Measurements from ENCODE around the gene PSIP1. TPM values are rescaled to one million over a fixed set of nuclear protein-coding genes. Genes with fewer than 3 reads are reported as not detected.

The PSIP1 gene
- polyA plus RNA-seq, 3 donors = 14.7 to 20.2 (median 19.8) TPM

- Histone ChIP-seq H3K4me1 (ENCODE audit: control insufficient read depth in 1 of 2, insufficient read depth in 2 of 2, low read length in 2 of 2) (no peaks in the 10 kb centered on the region), H3K27me3 (ENCODE audit: control insufficient read depth in 2 of 2, insufficient read depth in 2 of 2, low read length in 2 of 2) (no peaks in the 10 kb centered on the region), H3K9me3 (replicated peaks in 1 of 2; ENCODE audit: control insufficient read depth in 1 of 2, insufficient read depth in 1 of 2, low read length in 2 of 2) (no peaks in the 10 kb centered on the region), H3K9ac (ENCODE audit: insufficient read depth, low read length, poor library complexity, severe bottlenecking) (no peak overlapping the region), H3K4me3 (replicated peaks in 1 of 3; ENCODE audit: low read depth in 2 of 3, low read length in 3 of 3) (no peak overlapping the region), H3K4me2 (replicated peaks; ENCODE audit: extremely low read depth, low read length, poor library complexity, severe bottlenecking) (no peak overlapping the region), H4K20me1 (ENCODE audit: insufficient read depth, low read length) (peaks cover 3% of the 10 kb centered on the region), H3K36me3 (replicated peaks in 1 of 2; ENCODE audit: control insufficient read depth in 1 of 2, insufficient read depth in 2 of 2, low read length in 2 of 2) (peaks cover 18 to 52% of the 10 kb centered on the region in 2 donors), H2AFZ (ENCODE audit: insufficient read depth, low read depth, low read length, poor library complexity, severe bottlenecking) (no peak overlapping the region), H3K27ac (ENCODE audit: low read depth in 1 of 2, low read length in 2 of 2) (no peak overlapping the region), H3K79me2 (ENCODE audit: insufficient read depth, low read length) (no peaks in the 10 kb centered on the region)
- H3K9me3 Mint-ChIP-seq = no peaks in the 10 kb centered on the region
- no peaks in the 10 kb centered on the region for H3K27me3 Mint-ChIP-seq (ENCODE audit: low read depth in 3 of 3)
- no peak overlapping the region for H3K4me3 Mint-ChIP-seq
- DNase-seq = no peak
- H3K4me1 Mint-ChIP-seq = no peaks in the 10 kb centered on the region
- TF ChIP-seq, protein P1, sequence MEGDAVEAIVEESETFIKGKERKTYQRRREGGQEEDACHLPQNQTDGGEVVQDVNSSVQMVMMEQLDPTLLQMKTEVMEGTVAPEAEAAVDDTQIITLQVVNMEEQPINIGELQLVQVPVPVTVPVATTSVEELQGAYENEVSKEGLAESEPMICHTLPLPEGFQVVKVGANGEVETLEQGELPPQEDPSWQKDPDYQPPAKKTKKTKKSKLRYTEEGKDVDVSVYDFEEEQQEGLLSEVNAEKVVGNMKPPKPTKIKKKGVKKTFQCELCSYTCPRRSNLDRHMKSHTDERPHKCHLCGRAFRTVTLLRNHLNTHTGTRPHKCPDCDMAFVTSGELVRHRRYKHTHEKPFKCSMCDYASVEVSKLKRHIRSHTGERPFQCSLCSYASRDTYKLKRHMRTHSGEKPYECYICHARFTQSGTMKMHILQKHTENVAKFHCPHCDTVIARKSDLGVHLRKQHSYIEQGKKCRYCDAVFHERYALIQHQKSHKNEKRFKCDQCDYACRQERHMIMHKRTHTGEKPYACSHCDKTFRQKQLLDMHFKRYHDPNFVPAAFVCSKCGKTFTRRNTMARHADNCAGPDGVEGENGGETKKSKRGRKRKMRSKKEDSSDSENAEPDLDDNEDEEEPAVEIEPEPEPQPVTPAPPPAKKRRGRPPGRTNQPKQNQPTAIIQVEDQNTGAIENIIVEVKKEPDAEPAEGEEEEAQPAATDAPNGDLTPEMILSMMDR (IDR thresholded peaks at IDR 0.05) = no peak
- intact Hi-C loops (cut with micrococcal nuclease) = loop anchor here in 1 of 2 donors (10.0 kb wide), 1 partner anchor 133 kb away; no protein-coding TSS in a partner anchor
- peak overlapping the region in 2 of 7 donors; percentile 5 to 23 for H3K27ac Mint-ChIP-seq
- WGBS (ENCODE audit: insufficient coverage) = no CpG with 5 or more reads among the region's 1 CpG
- H3K36me3 Mint-ChIP-seq = peaks cover 33 to 53% of the 10 kb centered on the region in 2 donors
Observed at GRCh38 chr9:15482146-15482545, 28.6 kb downstream of the PSIP1 start.

DNA sequence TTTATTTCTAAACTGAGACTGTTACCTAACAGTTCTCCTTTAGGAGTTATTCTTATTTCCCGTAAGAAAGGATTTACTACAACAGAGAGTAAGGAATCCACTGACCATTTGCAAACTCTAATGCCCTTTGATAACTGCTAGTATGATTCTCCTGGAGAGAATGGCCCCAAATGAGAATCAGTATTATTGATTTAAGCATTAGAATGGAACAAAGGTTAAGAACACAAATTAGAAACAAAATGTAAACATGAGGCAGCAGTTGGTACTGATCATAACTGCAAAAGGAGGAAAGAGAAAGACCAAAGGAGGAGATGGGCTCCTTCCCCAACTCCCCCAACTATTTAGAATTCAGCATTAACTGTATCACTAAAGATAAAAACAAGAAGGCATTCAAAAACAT, 30.7 kb downstream of the PSIP1 start:
- intact Hi-C loops (cut with micrococcal nuclease) = loop anchor here in 1 of 2 donors (10.0 kb wide), 1 partner anchor 135 kb away; no protein-coding TSS in a partner anchor
- H3K27ac Mint-ChIP-seq = no peak overlapping the region
- no peak for DNase-seq
- no peak overlapping the region for H3K4me3 ChIP-seq (replicated peaks in 1 of 3; ENCODE audit: low read depth in 2 of 3, low read length in 3 of 3)
- no peaks in the 10 kb centered on the region for H3K4me1 ChIP-seq (ENCODE audit: control insufficient read depth in 1 of 2, insufficient read depth in 2 of 2, low read length in 2 of 2)
- H3K79me2 ChIP-seq (ENCODE audit: insufficient read depth, low read length) = no peaks in the 10 kb centered on the region
- no peak overlapping the region for H3K4me2 ChIP-seq (replicated peaks; ENCODE audit: extremely low read depth, low read length, poor library complexity, severe bottlenecking)
- no peak overlapping the region for H3K9ac ChIP-seq (ENCODE audit: insufficient read depth, low read length, poor library complexity, severe bottlenecking)
- H3K27me3 ChIP-seq (ENCODE audit: control insufficient read depth in 2 of 2, insufficient read depth in 2 of 2, low read length in 2 of 2) = no peaks in the 10 kb centered on the region
- no peaks in the 10 kb centered on the region for H3K4me1 Mint-ChIP-seq
- no peaks in the 10 kb centered on the region for H3K9me3 ChIP-seq (replicated peaks in 1 of 2; ENCODE audit: control insufficient read depth in 1 of 2, insufficient read depth in 1 of 2, low read length in 2 of 2)
- no peak overlapping the region for H3K4me3 Mint-ChIP-seq
- no peaks in the 10 kb centered on the region for H3K9me3 Mint-ChIP-seq
- H3K36me3 Mint-ChIP-seq = peaks cover 33 to 48% of the 10 kb centered on the region in 2 donors
- TF ChIP-seq, protein P1 (IDR thresholded peaks at IDR 0.05) = no peak
- no peak overlapping the region for H3K27ac ChIP-seq (ENCODE audit: low read depth in 1 of 2, low read length in 2 of 2)
- no peaks in the 10 kb centered on the region for H3K27me3 Mint-ChIP-seq (ENCODE audit: low read depth in 3 of 3)
- peaks cover 3% of the 10 kb centered on the region for H4K20me1 ChIP-seq (ENCODE audit: insufficient read depth, low read length)
- WGBS (ENCODE audit: insufficient coverage) = no CpG with 5 or more reads among the region's 1 CpG
- H3K36me3 ChIP-seq (replicated peaks in 1 of 2; ENCODE audit: control insufficient read depth in 1 of 2, insufficient read depth in 2 of 2, low read length in 2 of 2) = peaks cover 27 to 56% of the 10 kb centered on the region in 2 donors
- H2AFZ ChIP-seq (ENCODE audit: insufficient read depth, low read depth, low read length, poor library complexity, severe bottlenecking) = no peak overlapping the region

Data from CD14-positive monocyte (primary cell).